ENCODE results near the gene IL6R.
A peak's percentile ranks its signal among the peaks of the same experiment; 100 is the strongest.

Gene IL6R

DNA sequence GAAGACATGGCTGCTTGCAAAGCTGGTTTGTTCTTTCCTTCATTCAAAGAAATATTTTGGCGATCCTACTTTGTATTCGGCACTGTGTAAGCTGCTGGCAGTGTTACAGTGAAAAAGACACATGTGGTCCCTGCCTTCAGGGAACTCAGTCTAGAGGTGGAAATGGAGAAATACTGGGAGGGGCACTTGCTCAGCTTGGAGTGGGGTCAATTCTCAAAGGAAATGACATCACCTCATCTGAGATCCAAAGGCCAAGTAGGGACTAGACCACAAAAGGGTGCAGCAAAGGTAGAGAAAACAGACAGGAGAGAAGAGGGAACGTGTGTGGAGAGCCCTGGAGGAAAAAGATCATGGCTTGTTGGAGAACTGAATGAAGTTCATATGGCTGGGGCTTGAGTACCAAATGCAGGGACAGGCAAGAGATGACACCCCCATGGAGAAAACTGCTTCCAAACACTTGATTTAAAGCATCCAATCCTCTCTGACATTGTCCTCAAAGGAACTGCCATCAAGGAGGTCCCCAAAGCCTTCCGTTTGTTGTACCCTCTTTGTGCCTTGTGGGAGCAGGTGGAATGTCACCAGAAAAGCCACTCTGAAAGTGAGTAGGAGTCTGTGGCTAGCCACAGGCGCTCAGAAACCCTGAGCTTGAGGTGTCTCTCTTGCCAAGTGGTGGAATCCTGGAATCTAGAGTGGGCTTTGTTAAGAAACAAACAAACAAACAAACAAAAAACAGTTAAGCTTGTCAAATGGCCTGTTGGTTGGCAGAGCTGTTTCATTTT lies 48.6 kb downstream of the IL6R start:
- DNase-seq, result no peak

DNA sequence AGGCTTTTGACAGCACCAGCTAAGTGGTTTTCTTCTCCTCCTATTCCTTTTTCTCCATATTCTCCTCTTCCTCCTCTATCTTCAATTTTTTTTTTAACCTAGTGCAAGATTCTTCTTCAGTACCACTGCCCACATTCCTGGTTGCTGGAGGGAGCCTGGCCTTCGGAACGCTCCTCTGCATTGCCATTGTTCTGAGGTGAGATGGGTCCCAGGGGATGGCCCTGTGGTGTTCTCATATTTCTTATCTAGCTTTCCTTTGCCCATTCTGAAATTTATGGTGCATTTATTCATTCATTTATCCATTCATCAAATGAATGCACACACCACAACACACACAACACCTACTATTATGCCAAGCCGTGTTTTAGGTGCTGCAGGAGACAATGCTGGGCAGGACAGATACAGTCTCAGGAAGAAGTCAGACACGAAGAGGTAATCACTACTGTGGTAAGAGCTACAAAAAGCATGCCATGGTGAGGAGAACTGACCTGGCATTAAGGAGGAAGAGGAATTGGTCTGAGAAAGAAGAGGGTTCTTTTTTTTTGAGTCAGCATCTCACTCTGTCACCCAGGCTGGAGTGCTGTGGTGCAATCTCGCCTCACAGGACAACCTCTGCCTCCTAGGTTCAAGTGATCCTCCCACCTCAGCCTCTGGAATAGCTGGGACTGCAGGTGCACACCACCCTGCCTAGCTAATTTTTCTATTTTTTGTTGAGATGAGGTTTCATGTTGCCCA lies 49.4 kb downstream of the IL6R start:
- DNase-seq, result no peak

DNA sequence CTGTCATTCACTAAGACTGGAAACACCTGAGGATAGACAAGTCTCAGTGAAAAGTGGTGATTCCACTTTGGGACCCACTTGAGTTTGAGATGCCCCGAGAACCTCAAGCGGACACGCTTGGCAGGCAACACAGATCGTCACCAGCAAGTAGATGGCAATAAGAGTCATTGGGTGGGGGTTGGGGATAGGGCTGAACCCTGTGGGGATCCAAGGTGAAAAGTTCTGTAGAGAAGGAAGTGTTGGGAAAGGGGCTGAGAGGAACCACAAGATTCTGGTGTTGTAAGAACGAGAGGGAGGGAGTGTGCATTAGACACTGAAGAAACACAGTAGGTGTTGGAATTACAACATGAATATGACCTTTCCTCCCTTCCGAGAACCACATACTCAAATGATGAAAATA lies 51.5 kb downstream of the IL6R start:
- no peak for DNase-seq

DNA sequence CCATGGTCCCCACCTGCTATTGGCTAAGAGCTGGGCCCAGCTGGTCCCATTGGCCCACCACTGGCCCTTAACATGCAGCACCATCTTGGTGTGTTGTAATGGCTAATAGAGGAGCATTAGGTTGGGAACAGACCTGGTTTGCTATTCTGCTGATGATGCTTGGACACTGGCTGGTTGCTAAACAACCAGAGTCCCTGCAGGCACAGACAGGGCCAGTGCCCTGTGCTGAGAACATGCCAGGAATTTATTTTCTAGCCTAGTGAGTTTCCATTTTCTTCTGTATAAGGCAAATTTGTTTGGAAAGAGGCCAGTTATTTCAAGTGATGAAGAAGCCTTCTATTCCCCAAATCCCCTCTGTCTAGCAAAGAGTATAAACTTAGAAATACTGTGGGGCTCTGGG lies 53.9 kb downstream of the IL6R start:
- no peak for DNase-seq

DNA sequence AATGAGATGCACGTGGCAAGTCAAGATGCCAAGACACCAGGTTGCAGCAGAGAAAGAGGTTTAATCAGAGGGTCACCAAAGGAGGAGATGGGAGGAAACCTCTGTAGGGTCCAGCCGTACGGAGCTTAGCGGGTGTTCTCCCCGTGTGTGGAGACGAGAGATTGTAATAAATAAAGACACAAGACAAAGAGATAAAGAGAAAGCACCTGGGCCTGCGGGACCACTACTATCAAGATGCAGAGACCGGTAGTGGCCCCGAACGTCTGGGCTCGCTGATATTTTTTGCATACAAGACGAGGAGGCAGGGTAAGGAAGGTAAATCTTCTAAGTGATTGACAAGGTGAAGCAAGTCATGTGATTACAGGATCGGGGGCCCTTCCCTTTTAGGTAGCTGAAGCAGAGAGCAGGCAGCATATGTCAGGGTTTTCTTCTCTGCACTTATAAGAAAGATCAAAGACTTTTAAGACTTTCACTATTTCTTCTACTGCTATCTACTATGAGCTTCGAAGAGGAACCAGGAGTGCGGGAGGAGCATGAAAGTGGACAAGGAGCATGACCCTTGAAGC lies 55.6 kb downstream of the IL6R start:
- no peak for DNase-seq

DNA sequence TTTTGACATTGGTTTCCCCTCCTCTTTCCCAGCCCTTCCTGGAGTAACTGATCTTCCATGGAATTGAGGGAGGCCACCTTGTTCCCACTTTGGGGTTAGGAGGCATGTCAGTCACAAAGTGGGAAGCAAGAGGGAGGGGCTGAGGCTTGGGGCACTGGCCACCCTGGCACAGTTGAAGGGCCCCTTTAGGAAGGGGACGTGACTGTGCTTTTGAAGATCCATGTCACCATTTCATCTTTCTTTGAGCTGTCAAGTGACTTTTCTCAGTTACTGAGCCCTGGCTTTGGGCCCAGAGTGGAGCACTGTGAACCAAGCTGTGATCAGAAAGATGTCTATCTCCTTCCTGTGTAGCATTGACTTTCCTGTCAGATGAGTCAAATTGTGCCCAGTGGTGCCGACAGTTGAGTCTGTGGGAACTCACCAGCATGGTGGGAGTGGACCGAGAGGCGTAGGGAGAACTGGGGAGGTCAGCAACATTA lies 58.4 kb downstream of the IL6R start:
- no peak for DNase-seq

DNA sequence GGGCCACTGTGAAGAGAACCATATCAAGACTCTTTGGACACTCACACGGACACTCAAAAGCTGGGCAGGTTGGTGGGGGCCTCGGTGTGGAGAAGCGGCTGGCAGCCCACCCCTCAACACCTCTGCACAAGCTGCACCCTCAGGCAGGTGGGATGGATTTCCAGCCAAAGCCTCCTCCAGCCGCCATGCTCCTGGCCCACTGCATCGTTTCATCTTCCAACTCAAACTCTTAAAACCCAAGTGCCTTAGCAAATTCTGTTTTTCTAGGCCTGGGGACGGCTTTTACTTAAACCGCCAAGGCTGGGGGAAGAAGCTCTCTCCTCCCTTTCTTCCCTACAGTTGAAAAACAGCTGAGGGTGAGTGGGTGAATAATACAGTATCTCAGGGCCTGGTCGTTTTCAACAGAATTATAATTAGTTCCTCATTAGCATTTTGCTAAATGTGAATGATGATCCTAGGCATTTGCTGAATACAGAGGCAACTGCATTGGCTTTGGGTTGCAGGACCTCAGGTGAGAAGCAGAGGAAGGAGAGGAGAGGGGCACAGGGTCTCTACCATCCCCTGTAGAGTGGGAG lies 60.6 kb downstream of the IL6R start:
- DNase-seq, result no peak

DNA sequence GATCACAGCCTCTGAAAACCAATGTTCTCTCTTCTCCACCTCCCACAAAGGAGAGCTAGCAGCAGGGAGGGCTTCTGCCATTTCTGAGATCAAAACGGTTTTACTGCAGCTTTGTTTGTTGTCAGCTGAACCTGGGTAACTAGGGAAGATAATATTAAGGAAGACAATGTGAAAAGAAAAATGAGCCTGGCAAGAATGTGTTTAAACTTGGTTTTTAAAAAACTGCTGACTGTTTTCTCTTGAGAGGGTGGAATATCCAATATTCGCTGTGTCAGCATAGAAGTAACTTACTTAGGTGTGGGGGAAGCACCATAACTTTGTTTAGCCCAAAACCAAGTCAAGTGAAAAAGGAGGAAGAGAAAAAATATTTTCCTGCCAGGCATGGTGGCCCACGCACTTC lies 61.1 kb downstream of the IL6R start:
- no peak for DNase-seq

DNA sequence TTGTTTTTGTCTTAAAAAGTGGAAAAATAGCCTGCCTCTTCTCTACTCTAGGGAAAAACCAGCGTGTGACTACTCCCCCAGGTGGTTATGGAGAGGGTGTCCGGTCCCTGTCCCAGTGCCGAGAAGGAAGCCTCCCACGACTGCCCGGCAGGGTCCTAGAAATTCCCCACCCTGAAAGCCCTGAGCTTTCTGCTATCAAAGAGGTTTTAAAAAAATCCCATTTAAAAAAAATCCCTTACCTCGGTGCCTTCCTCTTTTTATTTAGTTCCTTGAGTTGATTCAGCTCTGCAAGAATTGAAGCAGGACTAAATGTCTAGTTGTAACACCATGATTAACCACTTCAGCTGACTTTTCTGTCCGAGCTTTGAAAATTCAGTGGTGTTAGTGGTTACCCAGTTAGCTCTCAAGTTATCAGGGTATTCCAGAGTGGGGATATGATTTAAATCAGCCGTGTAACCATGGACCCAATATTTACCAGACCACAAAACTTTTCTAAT lies 61.8 kb downstream of the IL6R start:
- DNase-seq, result no peak

DNA sequence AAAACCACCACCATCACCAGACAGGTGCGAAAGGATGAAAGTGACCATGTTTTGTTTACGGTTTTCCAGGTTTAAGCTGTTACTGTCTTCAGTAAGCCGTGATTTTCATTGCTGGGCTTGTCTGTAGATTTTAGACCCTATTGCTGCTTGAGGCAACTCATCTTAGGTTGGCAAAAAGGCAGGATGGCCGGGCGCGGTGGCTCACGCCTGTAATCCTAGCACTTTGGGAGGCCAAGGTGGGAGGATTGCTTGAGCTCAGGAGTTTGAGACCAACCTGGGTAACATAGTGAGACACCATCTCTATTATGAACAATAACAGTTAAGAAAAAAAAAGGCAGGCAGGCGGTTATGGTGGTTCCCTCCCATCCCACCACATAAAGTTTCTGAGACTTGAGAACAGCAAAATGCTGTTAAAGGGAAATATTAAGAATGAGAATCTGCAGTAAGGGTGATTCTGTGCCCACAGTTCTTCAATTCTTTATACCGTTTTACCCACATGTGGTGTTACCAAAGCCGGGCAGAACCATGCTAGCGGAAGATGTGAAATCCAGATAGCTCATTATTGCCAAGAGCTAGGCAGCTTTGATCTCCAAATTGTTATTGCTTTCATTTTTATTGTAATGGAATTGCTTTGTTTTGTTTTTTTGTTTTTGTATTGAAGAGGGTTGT lies 62.4 kb downstream of the IL6R start:
- no peak for DNase-seq

DNA sequence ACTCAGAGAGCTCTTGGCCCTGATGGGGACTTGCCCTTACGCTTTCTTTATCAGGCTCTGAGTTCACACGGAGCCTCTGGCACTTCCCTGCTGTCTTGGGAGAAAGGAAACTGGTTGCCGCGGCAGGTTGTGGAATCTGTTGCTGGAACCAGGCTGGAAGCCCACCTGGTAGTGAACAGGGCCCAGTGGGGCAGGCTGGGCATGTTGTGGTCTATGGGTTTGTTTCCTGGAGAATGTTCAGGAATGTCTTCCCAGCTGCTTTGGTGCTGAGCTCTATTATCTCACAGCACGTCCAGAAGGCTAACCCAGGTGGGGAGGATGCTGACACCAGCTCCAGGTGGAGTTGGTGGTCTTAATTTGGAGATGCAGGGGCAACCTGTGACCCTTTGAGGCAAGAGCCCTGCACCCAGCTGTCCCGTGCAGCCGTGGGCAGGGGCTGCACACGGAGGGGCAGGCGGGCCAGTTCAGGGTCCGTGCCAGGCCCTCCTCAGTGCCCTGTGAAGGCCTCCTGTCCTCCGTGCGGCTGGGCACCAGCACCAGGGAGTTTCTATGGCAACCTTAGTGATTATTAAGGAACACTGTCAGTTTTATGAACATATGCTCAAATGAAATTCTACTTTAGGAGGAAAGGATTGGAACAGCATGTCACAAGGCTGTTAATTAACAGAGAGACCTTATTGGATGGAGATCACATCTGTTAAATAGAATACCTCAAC lies 63.5 kb downstream of the IL6R start:
- no peak for DNase-seq

DNA sequence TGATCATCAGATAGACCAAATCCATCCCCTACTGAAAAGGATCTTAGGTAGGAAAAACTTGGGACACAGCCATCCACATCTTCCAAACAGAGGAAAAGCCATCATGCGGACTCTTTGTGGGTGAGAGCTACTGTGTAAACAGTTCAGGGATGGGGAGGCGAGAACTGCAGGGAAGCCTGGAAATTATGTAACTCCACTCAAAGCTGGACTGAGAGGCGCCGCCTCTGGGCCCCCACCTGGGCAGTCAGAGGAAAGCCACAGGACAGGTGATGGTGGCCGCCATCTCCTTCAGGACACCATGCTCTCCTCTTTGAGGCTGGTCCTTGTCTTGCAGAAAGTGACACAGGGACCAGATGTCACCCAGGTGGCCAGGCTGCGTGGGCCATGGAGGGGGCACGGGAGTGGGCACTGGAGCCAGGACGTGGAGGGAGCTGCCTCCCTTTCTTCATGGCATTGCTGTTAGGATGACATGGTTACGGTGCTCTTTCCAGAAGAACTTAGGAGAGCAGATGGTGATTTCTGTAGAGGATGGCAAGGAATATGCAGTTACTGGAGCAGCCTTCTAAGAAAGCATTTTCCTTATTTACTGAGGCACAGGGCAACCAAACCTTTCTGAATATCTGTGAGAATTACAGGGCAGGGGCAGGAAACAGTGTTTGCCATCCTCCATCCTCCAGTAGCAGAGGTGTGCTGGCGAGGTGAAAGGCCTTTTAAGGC lies 64.9 kb downstream of the IL6R start:
- DNase-seq, result no peak

DNA sequence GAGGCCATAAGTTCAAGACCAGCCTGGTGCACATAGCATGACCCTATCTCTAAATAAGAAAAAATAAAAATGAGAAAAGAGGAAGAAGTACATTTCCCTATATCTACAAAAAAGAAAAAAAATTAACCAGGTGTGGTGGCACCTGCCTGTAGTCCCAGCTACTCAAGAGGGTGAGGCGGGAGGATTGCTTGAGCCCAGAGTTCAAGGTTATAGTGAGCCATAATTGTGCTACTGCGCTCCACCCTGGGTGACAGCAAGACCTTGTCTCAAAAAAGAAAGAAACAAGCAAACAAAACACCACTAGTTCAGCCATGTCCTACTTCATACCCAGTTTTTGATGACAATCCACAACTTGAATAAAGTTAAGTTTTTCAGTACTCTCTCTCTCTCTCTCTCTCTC lies 66.2 kb downstream of the IL6R start:
- DNase-seq, result no peak

DNA sequence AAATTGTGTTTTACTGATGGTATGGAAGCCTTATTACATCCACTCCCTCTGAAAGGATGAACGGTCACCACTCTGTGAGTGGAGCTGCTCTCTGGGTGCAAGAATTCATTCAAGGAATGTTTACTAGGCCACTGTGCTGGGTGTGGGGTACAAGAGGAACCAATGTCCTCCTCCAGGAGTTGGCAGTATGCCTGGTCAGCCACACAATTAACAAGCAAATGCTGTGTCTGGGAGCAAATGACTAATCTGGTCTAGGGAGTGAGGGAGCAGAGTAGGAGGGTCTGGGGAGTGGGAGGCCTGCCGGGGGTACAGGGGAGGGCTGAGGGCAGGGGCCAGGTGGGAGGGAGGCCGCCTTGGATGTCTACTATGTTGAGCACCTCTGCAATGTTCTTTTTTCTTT lies 69.7 kb downstream of the IL6R start:
- DNase-seq, result no peak

DNA sequence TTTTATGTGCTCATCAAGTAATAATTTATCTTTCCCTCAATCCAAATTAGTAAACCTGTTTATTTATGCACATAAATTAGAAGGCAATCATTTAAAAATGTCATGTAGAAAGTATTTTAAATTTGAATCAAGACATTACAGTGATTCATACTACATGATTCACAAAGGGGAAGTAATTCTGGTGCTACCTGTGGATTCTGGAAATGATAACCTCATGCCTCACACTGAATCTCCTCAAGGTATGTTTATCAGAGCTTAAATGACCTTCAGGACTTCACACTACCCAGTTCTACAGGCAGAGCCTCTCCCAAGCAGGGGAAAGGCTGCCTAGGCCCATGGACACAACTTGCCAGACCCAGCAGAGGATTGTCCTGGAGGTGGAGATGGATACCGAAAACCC lies 71.6 kb downstream of the IL6R start:
- DNase-seq, result no peak

DNA sequence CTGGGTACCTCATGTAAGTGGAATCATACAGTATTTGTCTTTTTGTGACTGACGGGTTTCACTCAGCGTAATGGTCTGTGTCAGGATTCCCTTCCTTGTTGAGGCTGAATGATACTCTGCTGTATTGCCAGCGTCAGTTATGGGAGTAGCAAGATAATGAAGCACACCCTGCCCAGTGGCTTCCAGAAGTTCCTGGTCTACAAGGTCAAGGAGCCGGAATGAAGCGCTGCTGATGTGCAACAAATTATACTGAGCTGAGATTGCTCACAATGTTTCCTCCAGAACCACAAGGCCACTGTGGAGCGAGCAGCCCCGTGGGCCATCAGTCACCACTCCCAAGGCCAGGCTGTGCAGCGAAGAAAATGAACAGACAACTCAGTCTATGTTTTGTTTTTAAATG lies 72.9 kb downstream of the IL6R start:
- no peak for DNase-seq

DNA sequence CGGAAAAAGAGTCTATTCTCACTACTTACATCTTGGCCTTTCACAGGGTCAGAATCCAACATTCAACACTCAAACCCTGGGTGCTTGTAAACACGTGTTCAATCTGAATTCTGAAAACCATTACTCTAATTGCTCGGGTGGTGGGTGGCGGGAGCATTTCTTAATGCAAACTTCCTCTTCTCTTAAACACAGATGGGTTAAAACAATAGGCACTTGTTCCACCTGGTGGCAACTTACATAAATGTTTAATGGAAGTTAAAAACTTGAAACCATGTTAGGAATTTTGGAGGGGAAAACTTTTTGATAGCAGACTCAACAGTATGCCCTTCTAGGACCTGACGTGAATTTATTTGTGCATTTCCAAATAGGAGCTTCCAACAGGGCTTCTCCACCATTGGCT lies 73.5 kb downstream of the IL6R start:
- no peak for DNase-seq

DNA sequence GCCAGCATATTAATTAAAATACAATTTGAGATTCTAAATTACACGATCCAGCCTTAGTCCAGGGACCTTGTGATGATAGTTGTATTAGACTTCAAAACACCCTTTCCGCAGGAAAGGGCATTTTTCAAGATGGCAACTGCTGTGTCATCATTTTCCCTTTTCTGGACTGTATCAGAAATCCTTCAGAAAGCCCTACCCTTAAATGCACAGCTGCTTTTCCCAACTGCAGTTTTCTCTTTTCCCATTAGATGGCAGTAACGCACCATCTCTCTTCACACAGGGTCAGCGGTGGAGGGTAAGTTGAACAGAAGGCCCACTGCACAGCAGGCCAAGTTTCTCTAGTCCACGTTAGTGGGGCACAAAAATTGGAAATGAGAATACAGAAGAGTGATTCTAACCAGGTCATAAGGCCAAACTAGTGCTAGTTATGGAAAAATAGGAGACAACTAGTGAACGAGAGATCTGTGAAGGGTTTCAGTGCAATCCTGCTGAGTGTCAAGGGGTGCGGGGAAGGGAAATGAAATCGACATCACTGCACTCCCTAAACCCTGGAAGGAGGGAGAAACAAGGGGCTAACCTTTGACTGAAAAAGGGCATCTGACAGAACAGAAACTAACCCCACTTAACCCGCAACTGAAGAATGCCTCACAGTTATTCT lies 74.8 kb downstream of the IL6R start:
- peak; percentile 62 for DNase-seq

DNA sequence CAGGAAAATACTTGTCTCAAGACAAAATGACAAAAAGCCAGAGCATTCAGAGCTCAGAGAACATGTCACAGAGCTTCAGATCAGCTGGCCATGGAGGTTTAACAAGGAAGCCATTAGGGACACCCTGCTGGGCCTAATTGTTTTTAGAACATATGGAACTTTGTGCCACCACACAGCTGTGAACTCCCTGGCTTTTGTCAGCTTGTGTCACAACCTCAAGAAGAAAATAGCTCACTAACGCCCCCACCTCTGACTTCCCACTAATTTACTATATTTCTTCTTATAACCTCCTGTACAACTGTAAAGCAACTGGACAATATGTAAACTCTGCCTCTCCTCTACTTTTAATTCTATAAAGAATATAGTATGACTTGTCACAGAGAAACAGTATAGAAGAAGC lies 75.9 kb downstream of the IL6R start:
- DNase-seq, result no peak

DNA sequence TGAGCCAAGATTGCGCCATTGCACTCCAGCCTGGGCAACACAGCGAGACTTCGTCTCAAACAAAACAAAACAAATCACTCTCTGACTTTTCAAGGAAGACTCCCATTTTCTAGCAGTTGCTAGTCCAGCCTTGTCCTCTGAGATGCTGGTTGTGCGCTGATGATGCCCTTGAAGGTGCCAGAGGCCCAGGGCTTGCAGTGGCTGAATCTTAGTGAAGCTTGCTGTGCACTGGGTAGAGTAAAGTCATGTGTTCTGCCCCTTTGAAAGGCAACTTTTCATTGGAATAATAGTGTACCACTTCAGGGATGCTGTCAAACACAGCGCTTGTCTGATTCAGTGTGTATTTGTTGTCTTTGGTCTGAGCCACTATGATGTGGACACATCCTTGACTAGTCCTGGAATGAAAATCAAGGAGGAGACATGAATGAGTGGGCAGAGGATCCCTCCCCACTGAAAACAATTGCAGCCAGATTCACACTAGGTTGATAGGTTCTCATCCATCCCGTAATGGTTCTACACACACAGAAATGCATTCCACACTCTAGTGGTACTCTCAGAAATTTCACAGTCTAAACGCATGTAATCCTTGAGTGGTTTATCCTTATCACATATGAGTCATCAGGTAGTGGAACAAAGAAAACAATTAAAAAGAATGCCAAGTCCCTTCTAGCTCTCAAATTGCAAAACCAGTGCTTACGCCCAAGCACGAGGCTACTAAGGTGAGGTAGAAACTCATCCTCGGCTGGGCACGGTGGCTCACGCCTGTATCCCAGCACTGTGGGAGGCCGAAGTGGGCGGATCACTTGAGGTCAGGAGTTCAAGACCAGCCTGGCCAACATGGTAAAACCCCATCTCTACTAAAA lies 79.0 kb downstream of the IL6R start:
- DNase-seq, result no peak

All from NCI-H1048 (cell line).